Measurements from ENCODE around the gene NEDD8.
"Not testable (repeated sequence)": the region's sequence is repeated elsewhere in the genome, so short reads cannot be mapped to it uniquely, and the experiment has no call there.

NEDD8 gene

DNA sequence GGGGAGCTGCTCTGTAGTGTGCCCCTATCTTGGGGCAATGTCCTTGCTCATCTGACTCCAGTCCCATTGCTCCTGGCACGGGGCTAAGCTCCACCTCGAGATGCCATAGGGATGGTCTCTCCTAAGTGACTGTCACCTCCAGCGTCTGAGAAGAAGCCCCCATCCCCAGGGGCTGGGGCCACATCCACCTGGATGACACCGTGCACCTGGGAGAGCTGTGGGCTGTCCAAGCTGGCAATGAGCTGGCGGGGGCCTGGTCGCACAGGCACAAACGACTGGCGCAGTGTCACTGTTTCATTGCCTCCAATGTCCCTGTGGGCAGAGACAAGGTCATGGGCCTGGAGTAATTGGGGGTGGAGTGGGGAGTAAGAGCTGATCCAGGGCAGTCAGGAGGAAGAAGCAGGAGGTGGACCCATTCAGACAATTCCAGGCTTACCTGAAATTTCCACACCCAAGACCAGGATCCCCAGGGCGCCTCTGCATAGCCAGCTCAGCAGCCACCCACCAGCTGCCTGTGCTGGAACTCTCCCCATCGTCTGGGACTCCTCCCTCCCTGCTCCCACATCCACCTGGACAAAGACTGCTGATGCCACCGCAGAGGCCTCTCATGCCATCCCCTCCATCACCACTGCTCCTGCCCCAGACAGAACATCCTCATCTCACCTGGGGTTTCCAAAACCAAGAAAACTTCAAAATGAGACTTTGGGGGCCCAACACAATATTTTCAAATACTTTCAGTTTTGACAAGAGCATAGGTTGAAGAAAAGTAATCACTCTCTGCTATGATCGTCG is 17.3 kb upstream of the NEDD8 start:
- H3K27ac Mint-ChIP-seq = no peak overlapping the region
- peaks cover 38% of the 10 kb centered on the region for H3K36me3 Mint-ChIP-seq (ENCODE audit: low read depth)
- intact Hi-C loops (cut with micrococcal nuclease) = no loop called here
- no peaks in the 10 kb centered on the region for H3K27me3 Mint-ChIP-seq
- H3K4me3 Mint-ChIP-seq = no peak overlapping the region
- peaks cover 32% of the 10 kb centered on the region for H3K4me1 Mint-ChIP-seq (ENCODE audit: low read depth)
- H3K9me3 Mint-ChIP-seq = no peaks in the 10 kb centered on the region

DNA sequence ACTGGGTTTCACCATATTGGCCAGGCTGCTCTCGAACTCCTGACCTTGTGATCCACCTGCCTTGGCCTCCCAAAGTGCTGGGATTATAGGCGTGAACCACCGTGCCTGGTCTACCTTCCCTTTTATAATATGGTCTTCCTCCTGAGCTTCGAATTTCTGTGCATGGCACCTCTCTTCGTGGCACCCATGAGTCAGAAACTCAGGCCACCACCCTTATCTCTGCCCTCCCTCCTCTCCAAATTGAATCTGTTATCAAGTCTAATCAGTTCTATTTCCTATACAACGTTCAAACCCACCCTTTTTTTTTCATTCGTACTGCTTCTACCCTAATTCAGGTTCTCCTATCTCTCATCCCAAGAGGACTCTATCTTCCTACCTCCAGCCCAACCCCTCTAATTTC is 15.3 kb upstream of the NEDD8 start:
- intact Hi-C loops (cut with micrococcal nuclease) = no loop called here
- Mint-ChIP-seq H3K4me1 (ENCODE audit: low read depth) (peaks cover 49% of the 10 kb centered on the region), H3K36me3 (ENCODE audit: low read depth) (peaks cover 27% of the 10 kb centered on the region), H3K4me3 (no peak overlapping the region), H3K27ac (peak overlapping the region; percentile 13), H3K9me3 (no peaks in the 10 kb centered on the region), H3K27me3 (no peaks in the 10 kb centered on the region)

DNA sequence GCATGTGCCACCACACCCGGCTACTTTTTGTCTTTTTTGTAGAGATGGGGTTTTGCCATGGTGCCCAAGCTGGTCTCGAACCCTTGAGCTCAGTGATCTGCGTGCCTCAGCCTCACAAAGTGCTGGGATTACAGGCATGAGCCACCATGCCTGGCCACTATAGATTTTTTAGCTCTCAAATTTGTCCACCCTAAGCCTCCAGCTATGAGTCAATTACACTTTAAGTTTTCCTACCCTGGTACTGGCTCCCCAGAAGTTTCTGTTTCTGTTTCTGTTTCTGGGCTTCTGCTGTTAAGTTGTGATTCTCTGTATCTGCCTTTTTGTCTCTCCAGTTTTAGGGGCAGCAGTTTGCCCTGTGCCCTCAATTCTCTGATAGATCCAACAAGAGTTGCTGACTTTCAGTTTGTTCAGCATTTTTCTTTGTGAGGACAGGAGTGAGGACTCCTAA is 14.6 kb upstream of the NEDD8 start:
- Mint-ChIP-seq H3K4me3 (no peak overlapping the region), H3K4me1 (ENCODE audit: low read depth) (peaks cover 53% of the 10 kb centered on the region), H3K36me3 (ENCODE audit: low read depth) (peaks cover 33% of the 10 kb centered on the region)

DNA sequence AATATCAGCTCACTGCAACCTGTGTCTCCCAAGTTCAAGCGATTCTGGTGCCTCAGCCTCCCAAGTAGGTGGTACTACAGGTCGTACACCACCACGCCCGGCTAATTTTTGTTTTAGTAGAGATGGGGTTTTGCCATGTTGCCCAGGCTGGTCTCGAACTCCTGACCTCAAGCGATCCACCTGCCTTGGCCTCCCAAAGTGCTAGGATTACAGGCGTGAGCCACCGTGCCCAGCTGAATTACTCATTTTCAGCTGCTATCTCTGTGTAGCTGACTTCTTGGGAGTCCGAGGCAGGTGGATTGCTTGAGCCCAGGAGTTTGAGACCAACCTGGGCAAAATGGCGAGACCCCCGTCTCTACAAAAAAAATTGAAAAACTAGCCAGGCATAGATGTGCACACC is 13.2 kb upstream of the NEDD8 start:
- H3K36me3 Mint-ChIP-seq (ENCODE audit: low read depth) = peaks cover 42% of the 10 kb centered on the region
- H3K4me3 Mint-ChIP-seq; H3K27me3 Mint-ChIP-seq; intact Hi-C loops (cut with micrococcal nuclease); H3K9me3 Mint-ChIP-seq: not testable (repeated sequence)
- peak overlapping the region; percentile 56 for H3K27ac Mint-ChIP-seq
- peaks cover 51% of the 10 kb centered on the region for H3K4me1 Mint-ChIP-seq (ENCODE audit: low read depth)

More for the DNA sequence above, 14.6 kb upstream of the NEDD8 start:
- intact Hi-C loops (cut with micrococcal nuclease) = no loop called here
- Mint-ChIP-seq H3K9me3 (no peaks in the 10 kb centered on the region), H3K27me3 (no peaks in the 10 kb centered on the region), H3K27ac (no peak overlapping the region)

DNA sequence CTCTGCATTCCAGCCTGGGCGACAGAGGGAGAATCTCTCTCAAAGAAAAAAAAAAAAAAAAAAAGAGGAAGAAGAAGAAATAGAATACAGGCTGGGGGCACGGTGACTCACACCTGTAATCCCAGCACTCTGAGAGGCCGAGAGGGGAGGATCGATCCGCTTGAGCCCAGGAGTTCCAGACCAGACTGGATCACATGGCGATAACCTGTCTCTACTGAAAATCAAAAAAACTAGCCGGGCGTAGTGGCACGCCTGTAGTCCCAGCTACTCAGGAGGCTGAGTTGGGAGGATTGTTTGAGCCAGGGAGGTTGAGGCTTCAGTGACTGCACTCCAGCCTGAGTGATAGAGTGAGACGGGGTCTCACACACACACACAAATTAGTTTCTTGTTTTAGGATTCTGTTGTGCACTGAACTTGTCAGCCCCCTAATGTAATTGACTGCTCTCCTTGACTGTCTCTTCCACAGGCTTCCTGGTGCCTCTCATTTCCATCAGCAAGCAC is 11.2 kb upstream of the NEDD8 start:
- intact Hi-C loops (cut with micrococcal nuclease) = loop anchor here (1.0 to 2.0 kb wide), 3 partner anchors 27 to 187 kb away; partner anchors contain the start of gene RABGGTA
- Mint-ChIP-seq H3K36me3 (ENCODE audit: low read depth) (peaks cover 45% of the 10 kb centered on the region), H3K27ac (peak overlapping the region; percentile 100), H3K9me3 (no peaks in the 10 kb centered on the region), H3K27me3 (no peaks in the 10 kb centered on the region), H3K4me1 (ENCODE audit: low read depth) (peaks cover 68% of the 10 kb centered on the region), H3K4me3 (peak overlapping the region; percentile 93)

DNA sequence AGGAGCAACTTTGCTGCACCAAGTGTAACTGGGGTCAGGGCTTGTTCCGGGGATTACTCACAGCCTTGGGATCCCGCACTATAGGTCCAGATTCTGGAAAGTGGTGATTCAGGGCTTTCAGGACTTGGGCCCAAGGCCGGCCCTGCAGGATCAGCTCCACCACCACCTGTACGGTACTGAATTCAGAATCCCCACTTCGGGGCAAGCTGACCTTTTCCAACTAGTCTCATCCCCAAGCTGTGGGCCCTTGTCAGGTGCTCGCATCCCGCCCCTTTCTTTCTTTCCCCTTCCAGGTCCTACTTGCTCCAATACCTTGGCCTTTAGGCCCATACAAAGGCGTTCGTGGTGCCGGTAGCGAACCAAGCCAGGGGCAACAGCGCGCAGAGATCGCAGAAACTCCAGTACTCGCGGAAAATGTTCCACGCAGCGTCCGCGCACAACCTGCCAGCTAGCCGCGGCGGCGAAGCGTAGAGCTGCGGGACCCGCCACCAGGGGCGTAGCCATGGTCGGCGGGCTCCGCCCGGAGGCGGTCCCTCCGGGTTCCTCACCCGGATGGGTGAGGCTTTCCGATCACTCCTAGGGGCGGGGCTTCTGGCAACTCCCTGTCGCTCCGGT is 9.8 kb upstream of the NEDD8 start:
- Mint-ChIP-seq H3K36me3 (ENCODE audit: low read depth) (peaks cover 60% of the 10 kb centered on the region), H3K4me1 (ENCODE audit: low read depth) (peaks cover 75% of the 10 kb centered on the region), H3K27ac (peak overlapping the region; percentile 100), H3K4me3 (peak overlapping the region; percentile 93), H3K9me3 (no peaks in the 10 kb centered on the region), H3K27me3 (no peaks in the 10 kb centered on the region)
- intact Hi-C loops (cut with micrococcal nuclease) = loop anchor here (1.0 to 2.0 kb wide), 4 partner anchors 10 to 189 kb away; partner anchors contain the start of genes GMPR2, MDP1, NEDD8 and RABGGTA

DNA sequence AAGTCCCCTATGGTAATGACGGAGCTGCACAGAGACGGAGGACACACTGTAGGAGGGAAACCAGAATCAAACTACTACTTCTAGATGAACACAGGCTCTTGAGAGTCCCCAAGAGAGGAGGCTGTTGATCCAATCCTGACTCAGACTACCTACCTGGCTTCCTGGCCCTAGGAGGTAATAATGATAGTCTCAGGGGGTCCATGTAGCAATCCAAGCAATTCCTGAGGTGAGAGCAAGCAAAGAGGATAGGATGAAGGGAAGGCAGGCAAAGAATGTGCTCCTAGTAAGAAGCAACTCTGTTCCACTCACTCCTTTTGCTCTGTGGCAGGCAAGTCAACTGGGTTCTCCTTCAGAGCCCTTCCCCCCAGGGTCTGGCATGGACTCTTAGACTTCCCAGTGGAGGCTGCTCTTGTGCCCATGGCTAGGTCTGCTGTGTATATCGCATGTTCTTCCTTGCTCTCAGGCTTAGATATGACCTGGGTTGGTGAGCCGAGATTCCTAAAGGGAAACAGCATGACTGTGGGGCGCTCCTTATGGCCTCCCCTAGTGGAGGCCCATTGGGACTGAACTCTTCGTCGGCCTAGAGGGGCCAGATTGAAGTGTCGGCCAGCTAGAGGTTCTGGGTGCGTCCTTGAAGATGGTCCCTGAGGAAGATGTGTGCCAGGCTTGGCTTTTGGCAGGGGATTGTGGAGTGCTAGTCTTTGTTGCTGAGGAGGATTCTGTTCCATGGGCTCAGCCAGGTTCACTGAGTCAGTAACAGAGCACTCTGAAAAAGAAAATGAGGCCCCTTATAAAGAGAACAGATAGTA is 8.1 kb upstream of the NEDD8 start:
- H3K4me1 Mint-ChIP-seq (ENCODE audit: low read depth) = peaks cover 88% of the 10 kb centered on the region
- peaks cover 76% of the 10 kb centered on the region for H3K36me3 Mint-ChIP-seq (ENCODE audit: low read depth)
- H3K27ac Mint-ChIP-seq = peak overlapping the region; percentile 37

DNA sequence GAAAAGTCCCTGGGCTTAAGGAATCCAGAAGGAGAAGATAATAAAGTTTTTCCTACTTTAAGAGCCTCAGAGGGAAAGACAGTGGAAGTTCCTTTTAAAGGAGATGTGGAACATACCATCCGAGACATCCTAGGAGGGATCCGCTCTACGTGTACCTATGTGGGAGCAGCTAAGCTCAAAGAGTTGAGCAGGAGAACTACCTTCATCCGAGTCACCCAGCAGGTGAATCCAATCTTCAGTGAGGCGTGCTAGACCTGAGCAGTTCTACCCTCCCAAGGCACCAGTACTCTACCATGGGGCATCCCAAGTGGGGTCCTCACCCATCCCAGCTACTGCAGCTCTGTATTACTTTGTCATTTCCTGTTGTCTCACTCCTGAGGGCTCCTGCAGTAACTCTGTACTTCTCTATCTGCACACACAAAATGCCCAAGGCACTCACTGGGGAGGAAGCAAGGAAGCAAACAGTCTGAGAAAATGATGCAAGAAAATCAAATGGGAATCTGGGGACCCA is 6.4 kb upstream of the NEDD8 start:
- intact Hi-C loops (cut with micrococcal nuclease) = no loop called here
- Mint-ChIP-seq H3K9me3 (no peaks in the 10 kb centered on the region), H3K27ac (no peak overlapping the region), H3K4me3 (no peak overlapping the region), H3K36me3 (ENCODE audit: low read depth) (peaks cover 89% of the 10 kb centered on the region), H3K27me3 (no peaks in the 10 kb centered on the region), H3K4me1 (ENCODE audit: low read depth) (peaks cover 91% of the 10 kb centered on the region)

More for the DNA sequence above, 8.1 kb upstream of the NEDD8 start:
- intact Hi-C loops (cut with micrococcal nuclease) = no loop called here
- H3K9me3 Mint-ChIP-seq = no peaks in the 10 kb centered on the region
- peak overlapping the region; percentile 37 for H3K4me3 Mint-ChIP-seq
- H3K27me3 Mint-ChIP-seq = no peaks in the 10 kb centered on the region

DNA sequence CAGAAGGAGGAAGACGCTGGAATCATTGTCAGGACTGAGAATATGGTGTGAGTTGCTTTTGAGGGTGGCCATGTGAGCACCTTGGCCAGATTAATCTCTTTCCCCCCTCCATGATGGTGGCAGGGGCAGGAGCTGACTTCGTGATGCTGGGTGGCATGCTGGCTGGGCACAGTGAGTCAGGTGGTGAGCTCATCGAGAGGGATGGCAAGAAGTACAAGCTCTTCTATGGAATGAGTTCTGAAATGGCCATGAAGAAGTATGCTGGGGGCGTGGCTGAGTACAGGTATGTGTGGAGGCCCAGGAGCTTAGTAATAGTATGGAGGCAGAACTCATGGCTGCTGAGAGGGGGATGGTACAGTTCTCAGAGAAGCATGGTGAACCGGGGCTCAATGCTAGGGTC is 6.0 kb upstream of the NEDD8 start:
- Mint-ChIP-seq H3K4me3 (no peak overlapping the region), H3K27me3 (no peaks in the 10 kb centered on the region), H3K4me1 (ENCODE audit: low read depth) (peaks cover 90% of the 10 kb centered on the region), H3K27ac (no peak overlapping the region), H3K9me3 (no peaks in the 10 kb centered on the region), H3K36me3 (ENCODE audit: low read depth) (peaks cover 89% of the 10 kb centered on the region)
- intact Hi-C loops (cut with micrococcal nuclease) = no loop called here

DNA sequence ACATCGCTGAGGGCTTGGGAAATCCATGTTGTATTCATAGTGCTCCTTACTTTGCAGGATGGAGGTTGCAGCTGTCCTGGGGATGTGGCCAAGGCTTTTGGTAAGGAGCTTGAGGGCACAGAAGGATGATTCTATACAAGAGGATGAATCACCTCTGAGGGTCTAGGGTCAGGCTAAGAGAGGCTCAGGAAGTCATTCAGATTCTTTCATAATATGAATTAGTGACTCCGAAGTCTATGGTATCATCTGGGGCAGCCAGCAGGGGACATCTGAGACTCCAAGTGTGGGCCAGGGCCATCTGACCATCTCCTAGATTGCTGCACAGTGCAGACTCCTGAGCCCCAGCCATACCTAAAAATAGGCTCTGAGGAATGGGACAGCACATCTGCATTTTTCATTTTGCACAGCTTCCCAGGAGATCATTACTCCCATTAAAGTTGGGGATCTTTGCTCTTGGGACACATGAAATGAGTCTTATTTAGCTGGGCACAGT is 5.3 kb upstream of the NEDD8 start:
- Mint-ChIP-seq H3K36me3 (ENCODE audit: low read depth) (peaks cover 83% of the 10 kb centered on the region), H3K4me1 (ENCODE audit: low read depth) (peaks cover 85% of the 10 kb centered on the region), H3K9me3 (no peaks in the 10 kb centered on the region), H3K27ac (no peak overlapping the region), H3K27me3 (no peaks in the 10 kb centered on the region), H3K4me3 (no peak overlapping the region)
- intact Hi-C loops (cut with micrococcal nuclease) = no loop called here

DNA sequence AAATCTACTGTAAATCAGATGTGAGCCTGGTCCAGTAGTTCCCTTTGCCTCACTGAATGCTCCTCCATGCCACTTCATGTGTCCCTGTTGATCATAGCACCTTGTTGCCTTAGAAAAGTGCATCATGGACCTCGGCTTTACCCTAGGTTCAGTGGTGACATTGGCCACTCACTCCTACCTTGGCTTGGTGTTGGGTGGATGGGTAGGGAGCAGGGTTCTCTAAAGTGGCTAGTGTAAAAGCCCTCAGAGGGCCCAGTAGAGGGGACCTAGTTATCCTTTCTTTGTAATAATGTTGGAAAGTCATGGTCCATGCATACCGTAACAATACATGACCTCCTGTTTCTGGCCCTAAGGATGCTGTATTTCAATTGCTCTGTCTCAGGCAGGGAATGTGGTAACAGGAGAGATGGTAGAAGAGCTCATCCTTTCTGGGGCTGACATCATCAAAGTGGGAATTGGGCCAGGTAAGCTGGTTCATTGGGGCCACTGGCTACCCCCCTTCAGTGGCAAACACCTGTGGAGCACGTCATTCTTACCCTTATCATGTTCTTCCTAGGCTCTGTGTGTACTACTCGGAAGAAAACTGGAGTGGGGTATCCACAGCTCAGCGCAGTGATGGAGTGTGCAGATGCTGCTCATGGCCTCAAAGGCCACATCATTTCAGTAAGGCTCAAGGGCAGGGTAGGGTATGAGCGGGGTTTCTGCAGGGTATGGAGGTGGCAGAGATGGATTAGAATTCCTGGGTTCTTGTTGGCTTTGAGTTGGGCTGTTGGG is 4.7 kb upstream of the NEDD8 start:
- peaks cover 82% of the 10 kb centered on the region for H3K36me3 Mint-ChIP-seq (ENCODE audit: low read depth)
- H3K4me3 Mint-ChIP-seq = no peak overlapping the region
- no peaks in the 10 kb centered on the region for H3K9me3 Mint-ChIP-seq
- H3K4me1 Mint-ChIP-seq (ENCODE audit: low read depth) = peaks cover 82% of the 10 kb centered on the region
- no peaks in the 10 kb centered on the region for H3K27me3 Mint-ChIP-seq
- H3K27ac Mint-ChIP-seq = no peak overlapping the region
- intact Hi-C loops (cut with micrococcal nuclease) = no loop called here

DNA sequence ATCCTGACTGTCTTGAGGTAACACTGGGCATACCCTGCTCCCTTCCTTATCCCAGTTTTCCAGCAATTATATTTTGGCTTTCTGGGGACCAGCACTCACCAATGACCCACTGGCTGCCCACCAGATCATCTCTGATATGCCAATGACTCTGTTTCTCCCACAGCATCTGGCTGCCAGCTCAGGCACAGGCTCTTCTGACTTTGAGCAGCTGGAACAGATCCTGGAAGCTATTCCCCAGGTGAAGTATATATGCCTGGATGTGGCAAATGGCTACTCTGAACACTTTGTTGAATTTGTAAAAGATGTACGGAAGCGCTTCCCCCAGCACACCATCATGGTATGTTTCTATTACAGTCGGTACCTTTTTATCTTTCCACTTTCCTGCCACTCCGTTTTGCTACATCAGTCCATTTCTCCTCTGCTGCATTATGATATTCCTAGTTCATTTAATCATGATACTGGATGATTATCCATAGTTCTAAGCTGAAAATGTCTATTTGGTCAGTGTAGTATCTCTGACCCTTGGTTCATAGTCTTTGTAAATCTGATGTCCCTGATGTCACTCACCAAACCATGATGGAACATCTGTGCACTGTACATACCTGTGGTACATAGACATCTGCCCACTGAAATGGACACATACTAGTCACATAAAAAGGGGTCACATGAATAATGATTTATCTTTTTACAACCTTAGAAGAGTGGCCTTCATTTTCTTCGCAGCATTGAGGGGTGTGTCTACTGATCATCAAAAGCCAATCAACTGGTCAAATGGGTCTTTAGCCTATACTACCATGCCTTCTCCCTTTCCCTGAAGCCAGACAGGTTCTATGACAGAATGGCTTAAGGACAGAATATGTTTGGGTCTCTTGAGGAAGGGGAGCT is 3.9 kb upstream of the NEDD8 start:
- no peak overlapping the region for H3K27ac Mint-ChIP-seq
- H3K4me1 Mint-ChIP-seq (ENCODE audit: low read depth) = peaks cover 84% of the 10 kb centered on the region
- H3K9me3 Mint-ChIP-seq = no peaks in the 10 kb centered on the region
- no peak overlapping the region for H3K4me3 Mint-ChIP-seq
- H3K36me3 Mint-ChIP-seq (ENCODE audit: low read depth) = peaks cover 81% of the 10 kb centered on the region
- H3K27me3 Mint-ChIP-seq = no peaks in the 10 kb centered on the region
- intact Hi-C loops (cut with micrococcal nuclease) = no loop called here
